Ascending aorta (tissue), 2 donors: ENCODE measurements around the gene TRHDE. TPM values are rescaled to one million over a fixed set of nuclear protein-coding genes. Genes with fewer than 3 reads are reported as not detected.

Experiments
- DNase-seq, 2 donors: peaks; one replicate each; pipeline ENCODE4 v3.0.0-alpha.2; 2019; ENCODE audit warnings: low spot score in 2 of 2
- H3K27ac ChIP-seq, 2 donors: fragments of 200-600 bp; sonication (generic); one replicate each; pipeline ENCODE4 v1.5.1; 2016 to 2017; ENCODE audit warnings: mild to moderate bottlenecking in 1 of 2
- H3K27me3 ChIP-seq: fragments of 200-600 bp; sonication (generic); one replicate; pipeline ENCODE4 v1.5.1; 2017
- H3K36me3 ChIP-seq, 2 donors: fragments of 200-600 bp; sonication (generic); one replicate each; pipeline ENCODE4 v1.5.1; 2016
- H3K4me1 ChIP-seq, 2 donors: fragments of 200-600 bp; sonication (generic); one replicate each; pipeline ENCODE4 v1.5.1; 2016 to 2017; ENCODE audit warnings: mild to moderate bottlenecking in 1 of 2
- H3K4me3 ChIP-seq, 2 donors: fragments of 200-600 bp; sonication (generic); one replicate each; pipeline ENCODE4 v1.5.1; 2016 to 2017; ENCODE audit warnings: mild to moderate bottlenecking in 1 of 2
- H3K9me3 ChIP-seq, 2 donors: fragments of 200-600 bp; sonication (generic); one replicate each; pipeline ENCODE4 v1.5.1; 2016
- CTCF ChIP-seq, 3 experiments: fragments of 200-600 bp in 2 of 3; fragments of 450-650 bp in 1 of 3; sonication (generic) in 2 of 3; IDR thresholded peaks; one replicate each; pipeline ENCODE4 v1.5.1; 2016 to 2019; ENCODE audit warnings: antibody characterized with exemption in 3 of 3, mild to moderate bottlenecking in 1 of 3, moderate library complexity in 1 of 3
- intact Hi-C: fragments of 100-400 bp; cut with DNase I; formaldehyde crosslinking; loops from one replicate; pipeline ENCODE4 v1.15.1; 2023
- total RNA-seq: library from RNA; depleted of rRNA; stranded (reverse); fragments of >200 nt; gene quantifications from one replicate; pipeline ENCODE4 v1.1.0, GENCODE V29; 2016

The TRHDE gene
- total RNA-seq, 1 donor from 2014 or later: 34.0 TPM

GRCh38 chr12:72236071-72236705 is 36.0 kb upstream of the TRHDE start:
- Histone ChIP-seq H3K27me3 (no peaks in the 10 kb centered on the region), H3K27ac (no peak overlapping the region), H3K4me3 (no peak overlapping the region), H3K36me3 (no peaks in the 10 kb centered on the region), H3K4me1 (no peaks in the 10 kb centered on the region), H3K9me3 (no peaks in the 10 kb centered on the region)
- TF ChIP-seq CTCF (IDR thresholded peaks at IDR 0.05): no peak
- intact Hi-C loops: no loop called here
- no peak for DNase-seq

DNA sequence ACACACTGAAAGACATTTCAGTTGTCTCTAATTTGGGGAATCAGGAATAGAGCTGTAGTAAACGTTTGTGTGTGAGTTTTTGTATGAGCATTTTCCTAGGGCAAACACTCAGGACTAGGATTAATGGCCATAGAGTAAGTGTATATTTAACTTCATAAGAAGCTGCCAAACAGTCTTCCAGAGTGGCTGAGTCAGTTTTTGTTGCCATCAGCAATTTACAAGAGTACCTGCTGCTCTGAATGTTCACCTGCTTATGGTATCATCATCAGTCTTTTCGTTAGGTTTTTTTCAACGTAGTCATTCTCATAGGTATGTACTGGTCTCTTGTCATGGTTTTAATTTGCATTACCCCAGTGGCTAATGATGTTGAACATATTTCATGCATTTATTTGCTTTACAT is 30.6 kb upstream of the TRHDE start:
- no peaks in the 10 kb centered on the region for H3K27me3 ChIP-seq
- H3K4me1 ChIP-seq: no peaks in the 10 kb centered on the region
- TF ChIP-seq CTCF (IDR thresholded peaks at IDR 0.05): no peak
- H3K4me3 ChIP-seq: no peak overlapping the region
- H3K36me3 ChIP-seq: no peaks in the 10 kb centered on the region
- intact Hi-C loops: no loop called here
- DNase-seq: no peak
- H3K27ac ChIP-seq: no peak overlapping the region
- no peaks in the 10 kb centered on the region for H3K9me3 ChIP-seq

DNA sequence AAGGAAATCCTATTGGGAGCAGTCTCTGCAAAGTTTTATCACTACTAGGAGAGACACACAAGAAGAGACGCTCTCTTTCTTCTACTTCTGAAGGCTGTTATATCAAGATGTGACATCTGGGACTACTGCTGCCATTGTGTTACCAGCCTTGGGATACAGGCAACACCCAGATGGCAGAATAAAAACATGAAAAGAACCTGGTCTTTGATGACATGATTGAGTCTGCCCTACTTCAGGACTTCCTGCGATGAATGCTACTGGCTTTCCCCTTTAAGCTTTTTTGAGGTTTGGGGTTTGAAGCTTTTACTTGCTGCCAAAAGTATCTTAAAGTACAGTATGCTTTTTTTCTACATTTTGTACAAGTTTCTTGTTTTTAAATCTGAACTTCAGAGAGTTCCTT is 29.2 kb upstream of the TRHDE start:
- Histone ChIP-seq H3K9me3 (no peaks in the 10 kb centered on the region), H3K27ac (no peak overlapping the region), H3K36me3 (no peaks in the 10 kb centered on the region), H3K4me3 (no peak overlapping the region), H3K27me3 (no peaks in the 10 kb centered on the region), H3K4me1 (no peaks in the 10 kb centered on the region)
- intact Hi-C loops: no loop called here
- no peak for TF ChIP-seq CTCF (IDR thresholded peaks at IDR 0.05)
- DNase-seq: no peak

GRCh38 chr12:72246370-72246769 is 25.8 kb upstream of the TRHDE start:
- no peaks in the 10 kb centered on the region for H3K9me3 ChIP-seq
- H3K27ac ChIP-seq: no peak overlapping the region
- TF ChIP-seq CTCF (IDR thresholded peaks at IDR 0.05): no peak
- H3K27me3 ChIP-seq: no peaks in the 10 kb centered on the region
- H3K4me3 ChIP-seq: no peak overlapping the region
- intact Hi-C loops: no loop called here
- H3K36me3 ChIP-seq: no peaks in the 10 kb centered on the region
- H3K4me1 ChIP-seq: no peaks in the 10 kb centered on the region
- DNase-seq: no peak

GRCh38 chr12:72250346-72250745 is 21.8 kb upstream of the TRHDE start:
- no peak for TF ChIP-seq CTCF (IDR thresholded peaks at IDR 0.05)
- H3K9me3 ChIP-seq: no peaks in the 10 kb centered on the region
- no peaks in the 10 kb centered on the region for H3K4me1 ChIP-seq
- intact Hi-C loops: no loop called here
- no peak overlapping the region for H3K4me3 ChIP-seq
- no peaks in the 10 kb centered on the region for H3K36me3 ChIP-seq
- no peak for DNase-seq
- H3K27me3 ChIP-seq: no peaks in the 10 kb centered on the region
- H3K27ac ChIP-seq: no peak overlapping the region

DNA sequence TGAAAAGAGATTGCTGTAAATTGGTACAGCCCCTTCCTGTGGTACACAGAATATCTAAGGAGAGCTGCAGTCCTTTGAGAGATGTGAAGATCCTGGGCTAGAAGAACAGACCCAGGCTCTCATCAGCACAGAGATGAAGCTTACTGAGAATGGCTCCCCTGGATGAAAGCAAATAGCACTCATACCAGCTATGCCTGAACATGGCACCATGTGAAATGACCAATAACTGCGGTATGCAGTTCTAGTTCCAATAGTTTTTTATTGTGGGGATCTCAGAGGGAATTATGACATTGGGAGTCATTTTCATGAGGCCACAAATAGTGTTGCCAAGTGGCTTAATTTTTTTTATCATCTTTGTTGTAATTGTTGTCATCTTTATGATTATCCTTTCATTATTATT is 15.4 kb upstream of the TRHDE start:
- H3K36me3 ChIP-seq: no peaks in the 10 kb centered on the region
- no peak overlapping the region for H3K27ac ChIP-seq
- H3K27me3 ChIP-seq: no peaks in the 10 kb centered on the region
- DNase-seq: no peak
- no peaks in the 10 kb centered on the region for H3K9me3 ChIP-seq
- no peak for TF ChIP-seq CTCF (IDR thresholded peaks at IDR 0.05)
- intact Hi-C loops: no loop called here
- H3K4me3 ChIP-seq: no peak overlapping the region
- H3K4me1 ChIP-seq: no peaks in the 10 kb centered on the region
